Large intestine (tissue), 3 donors: ENCODE data around the gene ZSWIM3. TPM values are rescaled to one million over a fixed set of nuclear protein-coding genes. Genes with fewer than 3 reads are reported as not detected.

Experiments used
- DNase-seq, 2 donors: peaks; one replicate each; pipeline versions ENCODE4 v3.0.0 to v3.0.0-alpha.2; 2013
- H3K27ac ChIP-seq: one replicate; pipeline ENCODE4 v1.5.1; 2013; ENCODE audit warnings: low read length
- H3K27me3 ChIP-seq: 2 replicates; pipeline ENCODE4 v1.6.1; 2013; ENCODE audit warnings: low read length; ENCODE audit not compliant: control insufficient read depth, insufficient read depth
- H3K36me3 ChIP-seq: 2 replicates; pipeline ENCODE4 v1.6.1; 2013; ENCODE audit warnings: low read length; ENCODE audit not compliant: control insufficient read depth, insufficient read depth
- H3K4me1 ChIP-seq: one replicate; pipeline ENCODE4 v1.6.1; 2013; ENCODE audit warnings: low read length; ENCODE audit not compliant: control insufficient read depth, insufficient read depth
- H3K4me3 ChIP-seq: one replicate; pipeline ENCODE4 v1.5.1; 2013; ENCODE audit warnings: low read length
- H3K9me3 ChIP-seq: one replicate; pipeline ENCODE4 v1.6.1; 2013; ENCODE audit warnings: mild to moderate bottlenecking, low read depth, low read length, moderate library complexity; ENCODE audit not compliant: control insufficient read depth
- WGBS: methylation state at CpG from one replicate; pipeline ENCODE4 v1.1.5; 2013; ENCODE audit warnings: low lambda C conversion rate; ENCODE audit not compliant: insufficient coverage; 5-methylcytosine and 5-hydroxymethylcytosine counted together
- polyA plus RNA-seq: library from polyadenylated mRNA; unstranded; fragments of 120-200 nt; gene quantifications from one replicate; pipeline ENCODE4 v1.2.1, GENCODE V29; 2013

Gene ZSWIM3
- polyA plus RNA-seq, 1 donor = 6.5 TPM

DNA sequence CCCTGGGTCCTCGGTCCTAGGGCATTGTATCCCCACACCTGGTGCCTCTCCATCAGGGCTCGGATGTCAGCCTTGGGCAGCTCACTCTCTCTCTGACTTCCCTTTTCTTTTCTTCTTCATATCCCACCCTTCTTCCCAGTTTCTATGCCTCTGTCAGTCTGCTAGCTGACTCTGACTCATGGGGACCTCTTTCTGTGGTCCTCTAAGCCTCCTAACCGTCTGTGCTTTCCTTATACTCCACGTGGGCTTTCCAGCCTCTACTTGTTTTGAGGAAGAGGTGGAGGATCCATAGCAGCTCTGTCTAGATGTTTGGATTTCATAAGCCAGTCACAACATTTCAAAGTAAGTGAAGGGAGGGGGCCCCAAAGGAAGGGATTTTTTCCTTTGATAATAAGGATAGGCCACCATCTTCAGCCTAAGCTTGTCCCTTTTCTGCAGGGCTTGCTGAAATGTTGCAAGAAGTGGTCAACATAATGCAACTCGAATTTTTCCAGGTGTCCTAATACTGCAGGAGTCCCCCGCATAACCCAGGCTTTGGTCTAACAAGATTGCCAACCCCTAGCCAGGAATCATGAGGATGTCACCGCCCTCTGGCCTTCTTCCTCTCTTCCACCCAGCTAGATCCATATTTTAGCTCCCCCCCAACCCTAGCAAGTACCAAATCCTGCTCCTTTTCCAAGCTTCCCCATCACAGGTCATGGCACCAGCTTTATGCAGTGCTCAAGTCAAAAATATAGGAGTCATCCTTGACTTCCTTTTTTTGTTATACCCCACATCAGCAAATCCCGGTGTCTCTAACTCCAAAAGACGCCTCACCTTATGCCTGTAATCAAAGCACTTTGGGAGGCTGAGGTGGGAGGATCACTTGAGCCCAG, 63.3 kb downstream of the ZSWIM3 start:
- no peak overlapping the region for H3K4me3 ChIP-seq
- no peaks in the 10 kb centered on the region for H3K36me3 ChIP-seq
- WGBS = 92% methylated on average over 2 of the region's 9 CpGs
- DNase-seq = no peak
- peak overlapping the region; percentile 52 for H3K27ac ChIP-seq
- no peaks in the 10 kb centered on the region for H3K27me3 ChIP-seq
- no peaks in the 10 kb centered on the region for H3K9me3 ChIP-seq
- H3K4me1 ChIP-seq = peaks cover 12% of the 10 kb centered on the region

DNA sequence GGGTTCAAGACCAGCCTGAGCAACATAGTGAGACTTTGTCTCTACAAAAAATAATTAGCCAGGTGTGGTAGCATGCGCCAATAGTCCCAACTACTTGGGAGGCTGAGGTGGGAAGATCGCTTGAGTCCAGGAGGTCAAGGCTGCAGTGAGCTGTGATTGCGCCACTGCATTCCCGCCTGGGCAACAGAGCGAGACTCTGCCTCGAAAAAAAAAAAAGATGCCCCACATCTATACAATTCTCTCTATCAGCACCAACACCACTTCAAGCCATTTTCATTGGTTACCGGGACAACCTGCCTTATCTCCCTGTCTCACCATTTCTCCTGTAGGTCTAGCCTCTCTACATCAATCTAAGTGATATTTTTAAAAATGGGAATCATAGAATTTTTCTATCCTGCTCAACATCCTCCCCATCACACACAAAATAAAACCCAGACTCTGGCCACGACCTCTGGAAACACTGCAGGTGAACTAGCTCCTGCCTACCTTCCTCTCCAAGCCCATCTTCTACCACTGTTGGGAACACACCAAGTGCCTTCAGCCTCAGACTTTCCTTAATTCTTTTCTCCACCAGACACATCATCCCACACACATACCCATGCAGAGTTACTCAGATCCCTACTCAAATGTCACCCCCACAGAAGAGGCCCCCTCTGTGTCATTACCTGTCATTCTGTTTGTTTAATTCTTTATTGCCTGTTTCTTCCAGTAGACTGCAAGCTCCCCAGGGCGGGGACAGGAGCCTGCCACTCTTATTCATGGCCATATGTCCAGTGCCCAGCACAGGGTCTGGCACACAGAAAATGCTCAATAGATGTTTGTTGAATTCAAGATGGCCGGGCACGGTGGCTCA, 64.1 kb downstream of the ZSWIM3 start:
- Histone ChIP-seq H3K36me3 (no peaks in the 10 kb centered on the region), H3K27me3 (no peaks in the 10 kb centered on the region), H3K4me3 (no peak overlapping the region), H3K4me1 (peaks cover 12% of the 10 kb centered on the region), H3K27ac (no peak overlapping the region), H3K9me3 (no peaks in the 10 kb centered on the region)
- no CpG with 5 or more reads among the region's 11 CpGs for WGBS
- no peak for DNase-seq

DNA sequence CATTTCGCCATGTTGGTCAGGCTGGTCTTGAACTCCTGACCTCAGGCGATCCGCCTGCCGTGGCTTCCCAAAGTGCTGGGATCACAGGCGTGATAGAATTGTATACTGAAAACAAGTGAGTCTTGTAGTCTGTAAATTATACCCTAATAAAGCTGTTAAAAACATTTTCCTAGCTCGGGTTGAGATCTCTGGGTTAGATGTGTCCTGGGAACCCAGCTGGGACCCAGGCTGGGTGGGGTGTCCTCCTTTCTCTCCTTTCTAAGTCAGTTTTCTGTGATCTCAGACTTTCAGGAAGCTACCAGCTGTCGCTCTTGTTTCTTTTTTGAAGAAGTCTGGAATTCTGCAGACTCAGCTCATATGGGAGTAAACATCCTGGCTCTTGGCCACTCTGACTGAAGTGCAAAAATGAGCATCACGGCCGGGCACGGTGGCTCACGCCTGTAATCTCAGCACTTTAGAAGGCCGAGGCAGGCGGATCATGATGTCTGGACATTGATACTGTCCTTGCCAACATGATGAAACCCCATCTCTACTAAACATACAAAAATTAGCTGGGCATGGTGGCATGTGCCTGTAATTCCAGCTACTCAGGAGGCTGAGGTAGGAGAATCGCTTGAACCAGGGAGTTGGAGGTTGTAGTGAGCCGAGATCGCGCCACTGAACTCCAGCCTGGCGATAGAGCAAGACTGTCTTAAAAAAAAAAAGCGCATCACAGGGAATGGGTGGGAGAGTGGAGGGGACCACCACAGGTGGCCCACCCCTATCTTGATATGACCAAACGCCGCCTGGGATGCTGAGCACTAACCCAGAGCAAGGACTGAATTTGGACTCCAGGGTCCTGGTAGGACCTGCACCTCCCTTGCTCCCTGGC, 67.2 kb downstream of the ZSWIM3 start:
- Histone ChIP-seq H3K4me3 (no peak overlapping the region), H3K27ac (peak overlapping the region; percentile 60), H3K36me3 (no peaks in the 10 kb centered on the region), H3K9me3 (no peaks in the 10 kb centered on the region), H3K4me1 (no peaks in the 10 kb centered on the region), H3K27me3 (no peaks in the 10 kb centered on the region)
- peak; percentile 68 to 79 for DNase-seq
- 74% methylated on average over 5 of the region's 21 CpGs for WGBS

DNA sequence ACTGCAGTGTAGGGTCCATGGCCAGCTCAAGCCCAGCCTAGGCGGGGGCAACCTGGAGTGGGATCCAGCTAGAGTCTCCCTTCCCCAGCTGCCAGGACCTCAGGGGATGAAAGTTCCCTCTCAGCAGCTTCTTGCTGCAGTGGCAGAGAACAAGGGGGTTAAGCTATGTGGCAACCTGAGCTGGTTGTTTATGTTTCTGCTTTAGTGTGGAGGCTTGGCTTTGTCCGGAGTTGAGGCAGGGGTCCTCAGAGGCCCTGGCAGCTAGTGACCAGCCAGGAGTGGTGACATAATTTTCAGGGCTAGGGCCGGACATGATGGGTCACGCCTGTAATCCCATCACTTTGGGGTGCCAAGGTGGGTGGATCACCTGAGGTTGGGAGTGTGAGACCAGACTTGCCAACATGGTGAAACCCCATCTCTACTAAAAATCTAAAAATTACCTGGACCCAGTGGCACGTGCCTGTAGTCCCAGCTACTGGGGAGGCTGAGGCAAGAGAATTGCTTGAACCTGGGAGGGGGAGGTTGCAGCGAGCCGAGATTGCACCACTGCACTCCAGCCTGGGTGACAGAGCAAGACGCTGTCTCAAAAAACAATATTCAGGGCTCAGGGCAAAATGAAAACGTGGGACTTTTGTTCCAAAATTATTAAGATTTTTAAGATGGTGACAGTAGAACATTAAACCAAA, 68.5 kb downstream of the ZSWIM3 start:
- DNase-seq = no peak
- no peak overlapping the region for H3K27ac ChIP-seq
- WGBS = no CpG with 5 or more reads among the region's 9 CpGs

DNA sequence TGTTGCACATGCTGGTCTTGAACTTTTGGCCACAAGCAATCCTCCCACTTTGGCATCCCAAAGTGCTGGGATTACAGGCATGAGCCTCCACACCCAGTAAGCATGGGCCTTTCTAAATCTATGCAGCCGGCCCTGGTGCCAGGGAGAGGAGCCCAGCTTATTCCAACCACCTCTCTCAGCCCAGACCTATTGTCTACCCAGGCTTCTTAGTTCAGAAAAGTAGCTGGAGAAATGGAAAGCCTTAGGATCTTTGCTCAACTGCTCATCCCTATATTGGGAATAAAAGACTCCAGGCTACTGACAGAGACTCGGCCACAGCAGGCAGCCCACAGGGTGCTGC, 69.3 kb downstream of the ZSWIM3 start:
- Histone ChIP-seq H3K4me1 (no peaks in the 10 kb centered on the region), H3K9me3 (no peaks in the 10 kb centered on the region), H3K4me3 (no peak overlapping the region), H3K27me3 (no peaks in the 10 kb centered on the region), H3K36me3 (no peaks in the 10 kb centered on the region), H3K27ac (no peak overlapping the region)
- no CpG with 5 or more reads among the region's 2 CpGs for WGBS
- no peak for DNase-seq

More for the DNA sequence above, 68.5 kb downstream of the ZSWIM3 start:
- no peaks in the 10 kb centered on the region for H3K27me3 ChIP-seq
- H3K9me3 ChIP-seq = no peaks in the 10 kb centered on the region
- H3K36me3 ChIP-seq = no peaks in the 10 kb centered on the region
- no peaks in the 10 kb centered on the region for H3K4me1 ChIP-seq
- no peak overlapping the region for H3K4me3 ChIP-seq

DNA sequence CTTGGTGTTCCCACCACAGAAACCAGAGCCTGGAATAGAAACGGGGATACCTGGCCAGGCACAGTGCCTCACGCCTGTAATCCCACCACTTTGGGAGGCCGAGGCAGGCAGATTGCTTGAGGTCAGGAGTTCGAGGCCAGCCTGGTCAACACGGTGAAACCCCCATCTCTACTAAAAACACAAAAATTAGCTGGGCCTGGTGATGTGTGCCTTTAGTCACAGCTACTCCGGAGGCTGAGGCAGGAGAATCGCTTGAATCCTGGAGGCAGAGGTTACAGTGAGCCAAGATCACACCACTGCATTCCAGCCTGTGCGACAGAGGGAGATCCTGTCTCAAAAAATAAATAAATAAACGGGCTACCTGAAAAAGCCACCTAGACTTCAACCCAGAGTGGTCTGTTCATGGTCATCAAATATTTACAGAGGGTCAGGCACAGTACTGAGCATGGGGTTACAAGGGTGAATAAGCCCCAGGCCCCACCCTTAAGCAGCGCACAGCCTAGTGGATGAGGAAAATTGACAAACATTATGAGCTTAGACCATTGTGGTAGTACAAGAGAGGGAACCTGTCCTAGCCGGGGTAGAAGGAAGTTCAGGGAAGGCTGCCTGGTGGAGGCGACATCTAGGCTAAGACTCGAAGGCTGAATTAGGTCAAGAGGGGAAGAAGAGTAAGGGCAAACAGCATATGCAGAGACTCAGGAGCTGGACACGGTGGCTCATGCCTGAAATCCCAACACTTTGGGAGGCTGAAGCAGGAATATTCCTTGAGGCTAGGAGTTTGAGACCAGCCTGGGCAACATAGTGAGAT, 69.9 kb downstream of the ZSWIM3 start:
- no peak for DNase-seq
- H3K4me1 ChIP-seq = no peaks in the 10 kb centered on the region
- H3K36me3 ChIP-seq = no peaks in the 10 kb centered on the region
- H3K27me3 ChIP-seq = no peaks in the 10 kb centered on the region
- no peak overlapping the region for H3K27ac ChIP-seq
- no peaks in the 10 kb centered on the region for H3K9me3 ChIP-seq
- WGBS = no CpG with 5 or more reads among the region's 14 CpGs
- no peak overlapping the region for H3K4me3 ChIP-seq

Other genes with a start within 250 kb of the ZSWIM3 start
- gene WFDC10A, start 227.9 kb upstream of the ZSWIM3 start, polyA plus RNA-seq = not detected
- gene WFDC9, start 226.3 kb upstream of the ZSWIM3 start, polyA plus RNA-seq = not detected
- not detected for gene WFDC11, start 187.4 kb upstream of the ZSWIM3 start, polyA plus RNA-seq
- not detected for gene WFDC13, start 155.6 kb upstream of the ZSWIM3 start, polyA plus RNA-seq
- gene WFDC10B, start 152.6 kb upstream of the ZSWIM3 start, polyA plus RNA-seq = not detected
- gene SPINT4, start 135.3 kb upstream of the ZSWIM3 start, polyA plus RNA-seq = not detected
- gene WFDC3, start 65.7 kb upstream of the ZSWIM3 start, polyA plus RNA-seq = 0.57 TPM
- gene DNTTIP1, start 65.7 kb upstream of the ZSWIM3 start, polyA plus RNA-seq = 27.1 TPM
- gene UBE2C, start 45.0 kb upstream of the ZSWIM3 start, polyA plus RNA-seq = 35.6 TPM
- 10.9 TPM for gene TNNC2, start 30.3 kb upstream of the ZSWIM3 start, polyA plus RNA-seq
- gene SNX21, start 23.8 kb upstream of the ZSWIM3 start, polyA plus RNA-seq = 11.1 TPM
- gene ACOT8, start 222 bp upstream of the ZSWIM3 start, polyA plus RNA-seq = 26.5 TPM
- gene ZSWIM1, start 23.6 kb downstream of the ZSWIM3 start, polyA plus RNA-seq = 17.3 TPM
- 17.3 TPM for gene SPATA25, start 30.0 kb downstream of the ZSWIM3 start, polyA plus RNA-seq
- gene NEURL2, start 33.6 kb downstream of the ZSWIM3 start, polyA plus RNA-seq = 15.6 TPM
- 851 TPM for gene CTSA, start 33.7 kb downstream of the ZSWIM3 start, polyA plus RNA-seq
- 25.2 TPM for gene PLTP, start 54.5 kb downstream of the ZSWIM3 start, polyA plus RNA-seq
- gene PCIF1, start 77.1 kb downstream of the ZSWIM3 start, polyA plus RNA-seq = 28.1 TPM
- 13.4 TPM for gene ZNF335, start 114.6 kb downstream of the ZSWIM3 start, polyA plus RNA-seq
- 1.6 TPM for gene MMP9, start 151.3 kb downstream of the ZSWIM3 start, polyA plus RNA-seq
- 3.5 TPM for gene SLC12A5, start 171.6 kb downstream of the ZSWIM3 start, polyA plus RNA-seq
- 38.9 TPM for gene NCOA5, start 232.3 kb downstream of the ZSWIM3 start, polyA plus RNA-seq